Kidney epithelial cell (primary cell): ENCODE results near the gene SPDYC. TPM values are rescaled to one million over a fixed set of nuclear protein-coding genes. Genes with fewer than 3 reads are reported as not detected.

ENCODE experiments used
- DNase-seq: peaks from one replicate; pipeline ENCODE4 v3.0.0-alpha.2; 2010; ENCODE audit warnings: low read depth
- H3K27me3 ChIP-seq: 2 replicates; pipeline ENCODE4 v1.6.0; 2011; ENCODE audit warnings: low read length; ENCODE audit not compliant: control insufficient read depth, insufficient read depth
- H3K36me3 ChIP-seq: 2 replicates; pipeline ENCODE4 v1.5.1; 2011; ENCODE audit warnings: low read length; ENCODE audit not compliant: control insufficient read depth, insufficient read depth
- H3K4me3 ChIP-seq: 2 replicates; pipeline ENCODE4 v1.5.1; 2011; ENCODE audit warnings: low read depth, mild to moderate bottlenecking, control low read depth, low read length
- total RNA-seq: library from RNA; depleted of rRNA; stranded (reverse); fragments of >200 nt; gene quantifications from 2 replicates; pipeline ENCODE4 v1.2.3, GENCODE V29; 2015
- TF ChIP-seq, protein P1 (sequence below): IDR thresholded peaks from 2 replicates; pipeline ENCODE4 v1.5.1; 2011; ENCODE audit warnings: mild to moderate bottlenecking, moderate library complexity, low read length, control low read depth, inconsistent platforms; ENCODE audit not compliant: insufficient read depth, poor library complexity, severe bottlenecking

SPDYC gene
- total RNA-seq, 1 donor from 2014 or later = not detected

DNA sequence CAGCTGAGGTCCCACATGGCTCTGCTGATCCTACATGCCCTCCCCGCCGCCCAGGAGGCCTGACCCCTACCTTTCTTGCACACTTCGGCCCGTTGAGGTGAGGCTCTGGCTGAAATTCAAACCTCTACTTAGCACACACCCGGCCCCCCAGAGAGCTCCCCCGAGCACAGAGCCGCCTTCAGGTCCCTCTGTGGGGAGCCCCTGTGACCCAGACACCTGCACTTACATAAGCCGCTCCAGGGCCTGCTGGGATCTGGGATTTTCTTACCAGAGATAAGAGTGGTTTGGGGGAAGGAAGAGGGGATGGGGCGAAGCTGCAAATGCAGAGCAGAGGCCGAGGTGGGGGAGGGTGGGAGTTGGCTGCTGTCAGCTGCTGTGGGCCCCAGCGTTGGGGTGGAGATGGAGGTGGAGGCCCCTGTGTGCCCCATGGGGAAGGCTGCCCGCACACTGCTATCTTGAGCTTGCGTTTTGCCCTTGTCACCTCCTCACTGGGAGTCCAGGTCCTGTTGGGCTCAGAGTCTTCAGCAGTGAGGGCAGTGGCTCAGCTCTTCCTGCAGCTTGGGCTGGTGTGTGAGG is 42.3 kb downstream of the SPDYC start:
- no peak for DNase-seq
- peaks cover 8% of the 10 kb centered on the region for H3K36me3 ChIP-seq
- TF ChIP-seq, protein P1, sequence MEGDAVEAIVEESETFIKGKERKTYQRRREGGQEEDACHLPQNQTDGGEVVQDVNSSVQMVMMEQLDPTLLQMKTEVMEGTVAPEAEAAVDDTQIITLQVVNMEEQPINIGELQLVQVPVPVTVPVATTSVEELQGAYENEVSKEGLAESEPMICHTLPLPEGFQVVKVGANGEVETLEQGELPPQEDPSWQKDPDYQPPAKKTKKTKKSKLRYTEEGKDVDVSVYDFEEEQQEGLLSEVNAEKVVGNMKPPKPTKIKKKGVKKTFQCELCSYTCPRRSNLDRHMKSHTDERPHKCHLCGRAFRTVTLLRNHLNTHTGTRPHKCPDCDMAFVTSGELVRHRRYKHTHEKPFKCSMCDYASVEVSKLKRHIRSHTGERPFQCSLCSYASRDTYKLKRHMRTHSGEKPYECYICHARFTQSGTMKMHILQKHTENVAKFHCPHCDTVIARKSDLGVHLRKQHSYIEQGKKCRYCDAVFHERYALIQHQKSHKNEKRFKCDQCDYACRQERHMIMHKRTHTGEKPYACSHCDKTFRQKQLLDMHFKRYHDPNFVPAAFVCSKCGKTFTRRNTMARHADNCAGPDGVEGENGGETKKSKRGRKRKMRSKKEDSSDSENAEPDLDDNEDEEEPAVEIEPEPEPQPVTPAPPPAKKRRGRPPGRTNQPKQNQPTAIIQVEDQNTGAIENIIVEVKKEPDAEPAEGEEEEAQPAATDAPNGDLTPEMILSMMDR = no peak
- no peaks in the 10 kb centered on the region for H3K27me3 ChIP-seq
- H3K4me3 ChIP-seq = no peak overlapping the region

DNA sequence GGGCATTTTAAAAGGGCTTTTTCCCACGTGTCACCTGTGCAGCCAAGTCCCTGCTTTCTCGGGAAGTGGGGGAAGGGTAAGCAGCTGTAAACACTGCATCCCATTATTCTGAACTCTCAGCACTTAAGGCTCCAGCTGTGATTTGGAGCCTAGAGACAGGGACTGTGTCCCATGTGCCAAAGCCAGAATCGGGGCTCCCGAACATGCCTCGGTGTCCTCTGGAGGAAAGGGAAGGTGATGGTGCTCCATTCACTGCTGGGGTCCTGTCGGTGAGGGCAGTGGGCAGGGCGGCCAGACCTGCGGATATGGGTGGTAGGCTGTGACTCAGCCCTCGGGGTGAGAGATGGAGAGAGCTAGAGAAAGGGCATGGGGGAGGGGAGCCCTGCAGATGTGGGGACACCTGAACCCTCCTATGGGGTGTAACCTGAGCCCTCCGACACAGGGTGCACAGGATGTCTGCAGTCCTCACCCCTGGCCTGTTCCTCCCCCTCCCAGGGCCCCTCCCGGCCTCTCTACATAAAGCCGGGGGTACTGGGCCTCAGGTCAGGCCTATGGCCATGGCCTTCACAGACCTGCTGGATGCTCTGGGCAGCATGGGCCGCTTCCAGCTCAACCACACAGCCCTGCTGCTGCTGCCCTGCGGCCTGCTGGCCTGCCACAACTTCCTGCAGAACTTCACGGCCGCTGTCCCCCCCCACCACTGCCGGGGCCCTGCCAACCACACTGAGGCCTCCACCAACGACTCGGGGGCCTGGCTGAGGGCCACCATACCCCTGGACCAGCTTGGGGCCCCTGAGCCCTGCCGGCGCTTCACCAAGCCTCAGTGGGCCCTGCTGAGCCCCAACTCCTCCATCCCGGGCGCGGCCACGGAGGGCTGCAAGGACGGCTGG is 43.5 kb downstream of the SPDYC start:
- TF ChIP-seq, protein P1 = no peak
- no peak for DNase-seq
- no peaks in the 10 kb centered on the region for H3K27me3 ChIP-seq
- H3K4me3 ChIP-seq = no peak overlapping the region
- H3K36me3 ChIP-seq = peaks cover 5% of the 10 kb centered on the region

DNA sequence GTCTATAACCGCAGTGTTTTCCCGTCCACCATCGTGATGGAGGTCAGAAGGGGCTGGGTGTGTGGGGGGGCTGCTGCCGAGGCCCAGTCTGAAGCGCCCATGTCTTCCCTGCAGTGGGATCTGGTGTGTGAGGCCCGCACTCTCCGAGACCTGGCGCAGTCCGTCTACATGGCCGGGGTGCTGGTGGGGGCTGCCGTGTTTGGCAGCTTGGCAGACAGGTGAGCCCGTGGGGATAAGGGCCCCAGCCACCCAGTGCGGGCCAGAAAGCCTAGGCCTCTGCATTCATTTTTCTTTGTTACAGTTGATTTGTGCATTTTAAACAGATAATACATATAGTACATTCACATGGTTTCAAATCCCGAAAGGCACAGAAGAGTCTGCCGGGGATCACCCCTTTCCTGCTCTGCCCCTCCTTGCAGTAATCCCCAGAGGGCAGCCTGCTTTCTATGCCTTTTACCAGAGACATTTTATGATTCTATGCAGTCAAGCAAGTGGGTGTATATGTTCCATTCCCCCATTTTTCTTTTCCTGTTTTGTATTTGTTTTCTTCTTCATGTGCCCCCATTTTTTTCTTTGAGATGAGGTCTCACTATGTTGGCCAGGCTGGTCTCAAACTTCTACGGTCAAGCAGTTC is 44.3 kb downstream of the SPDYC start:
- TF ChIP-seq, protein P1 = no peak
- Histone ChIP-seq H3K36me3 (peaks cover 5% of the 10 kb centered on the region), H3K27me3 (no peaks in the 10 kb centered on the region), H3K4me3 (no peak overlapping the region)
- DNase-seq = no peak

DNA sequence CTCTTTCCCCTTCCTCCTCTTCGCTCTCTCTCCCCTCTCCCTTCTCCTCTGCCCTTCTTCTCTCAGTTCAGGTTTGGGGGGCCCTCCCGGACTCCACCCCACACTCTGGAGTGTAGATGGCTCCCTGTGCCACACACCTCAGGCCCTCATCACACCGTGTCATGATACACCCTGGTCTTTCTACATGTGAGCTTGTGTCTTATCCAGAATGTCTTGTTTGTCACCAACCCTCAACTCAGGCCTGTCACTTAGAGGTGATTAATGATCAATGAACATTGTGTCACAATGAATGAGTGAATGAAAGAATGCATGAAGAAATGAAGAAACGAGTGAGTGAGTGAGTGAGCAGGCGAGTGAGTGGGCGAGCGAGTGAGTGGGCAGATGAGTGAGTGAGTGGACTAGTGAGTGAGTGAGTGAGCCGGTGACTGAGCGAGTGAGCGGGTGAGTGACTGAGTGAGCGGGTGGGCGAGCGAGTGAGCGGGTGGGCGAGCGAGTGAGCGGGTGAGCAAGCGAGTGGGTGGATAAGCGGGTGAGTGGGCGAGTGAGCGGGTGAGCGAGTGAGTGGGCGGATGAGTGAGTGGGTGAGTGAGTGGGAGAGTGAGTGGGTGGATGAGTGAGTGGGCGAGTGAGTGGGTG is 45.5 kb downstream of the SPDYC start:
- Histone ChIP-seq H3K36me3 (peaks cover 1% of the 10 kb centered on the region), H3K4me3 (no peak overlapping the region), H3K27me3 (no peaks in the 10 kb centered on the region)
- TF ChIP-seq, protein P1 = no peak
- no peak for DNase-seq

DNA sequence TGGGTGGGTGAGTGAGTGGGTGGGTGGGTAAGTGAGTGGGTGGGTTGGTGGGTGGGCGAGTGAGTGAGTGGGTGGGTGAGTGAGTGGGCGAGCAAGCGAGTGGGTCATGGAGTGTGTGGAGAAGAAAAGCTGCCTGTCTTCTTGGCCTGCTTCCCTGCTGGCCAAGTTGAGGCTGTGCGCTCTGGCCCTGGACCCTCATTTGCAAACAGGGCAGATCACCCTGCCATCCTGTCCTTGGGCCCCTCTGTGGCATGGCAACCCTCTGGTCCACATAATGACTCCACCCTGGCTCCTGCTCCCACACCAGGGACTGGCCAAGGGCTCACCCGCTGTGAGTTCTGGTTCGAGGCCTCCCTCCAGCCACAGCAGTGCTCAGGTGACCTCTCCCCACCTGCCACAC is 46.8 kb downstream of the SPDYC start:
- no peaks in the 10 kb centered on the region for H3K36me3 ChIP-seq
- no peak for DNase-seq
- no peaks in the 10 kb centered on the region for H3K27me3 ChIP-seq
- no peak overlapping the region for H3K4me3 ChIP-seq
- TF ChIP-seq, protein P1 = no peak
